Skeletal muscle tissue (tissue), 4 donors: ENCODE data around the gene FBRSL1. TPM values are rescaled to one million over a fixed set of nuclear protein-coding genes. Genes with fewer than 3 reads are reported as not detected.

Experiments used
- H3K27ac ChIP-seq: one replicate; pipeline ENCODE4 v1.7.0; 2013; ENCODE audit warnings: mild to moderate bottlenecking, low read depth, low read length, inconsistent platforms
- H3K27me3 ChIP-seq, 3 donors: one replicate each; pipeline ENCODE4 v1.7.0; 2013; ENCODE audit warnings: low read length in 3 of 3; ENCODE audit not compliant: control insufficient read depth in 3 of 3, insufficient read depth in 3 of 3
- H3K36me3 ChIP-seq, 3 donors: one replicate each; pipeline ENCODE4 v1.7.0; 2013; ENCODE audit warnings: low read length in 3 of 3; ENCODE audit not compliant: control insufficient read depth in 3 of 3, insufficient read depth in 3 of 3
- H3K4me1 ChIP-seq, 3 donors: one replicate each; pipeline ENCODE4 v1.7.0; 2013; ENCODE audit warnings: low read length in 3 of 3, mild to moderate bottlenecking in 3 of 3; ENCODE audit not compliant: control insufficient read depth in 3 of 3, insufficient read depth in 3 of 3
- H3K4me3 ChIP-seq, 3 donors: one replicate each; pipeline ENCODE4 v1.7.0; 2013; ENCODE audit warnings: low read length in 3 of 3
- H3K9ac ChIP-seq, 3 donors: one replicate each; pipeline ENCODE4 v1.7.0; 2013; ENCODE audit warnings: low read length in 3 of 3, mild to moderate bottlenecking in 3 of 3, moderate library complexity in 2 of 3, low read depth in 1 of 3
- H3K9me3 ChIP-seq, 3 donors: one replicate each; pipeline ENCODE4 v1.7.0; 2013; ENCODE audit warnings: low read length in 3 of 3; ENCODE audit not compliant: control insufficient read depth in 3 of 3
- total RNA-seq: library from RNA; depleted of rRNA; stranded (reverse); fragments of >200 nt; gene quantifications from one replicate; pipeline ENCODE4 v1.2.3, GENCODE V29; 2014
- donor health status: Osteomylitis.

Gene FBRSL1
- total RNA-seq, 1 donor from 2014 or later = 6.8 TPM

DNA sequence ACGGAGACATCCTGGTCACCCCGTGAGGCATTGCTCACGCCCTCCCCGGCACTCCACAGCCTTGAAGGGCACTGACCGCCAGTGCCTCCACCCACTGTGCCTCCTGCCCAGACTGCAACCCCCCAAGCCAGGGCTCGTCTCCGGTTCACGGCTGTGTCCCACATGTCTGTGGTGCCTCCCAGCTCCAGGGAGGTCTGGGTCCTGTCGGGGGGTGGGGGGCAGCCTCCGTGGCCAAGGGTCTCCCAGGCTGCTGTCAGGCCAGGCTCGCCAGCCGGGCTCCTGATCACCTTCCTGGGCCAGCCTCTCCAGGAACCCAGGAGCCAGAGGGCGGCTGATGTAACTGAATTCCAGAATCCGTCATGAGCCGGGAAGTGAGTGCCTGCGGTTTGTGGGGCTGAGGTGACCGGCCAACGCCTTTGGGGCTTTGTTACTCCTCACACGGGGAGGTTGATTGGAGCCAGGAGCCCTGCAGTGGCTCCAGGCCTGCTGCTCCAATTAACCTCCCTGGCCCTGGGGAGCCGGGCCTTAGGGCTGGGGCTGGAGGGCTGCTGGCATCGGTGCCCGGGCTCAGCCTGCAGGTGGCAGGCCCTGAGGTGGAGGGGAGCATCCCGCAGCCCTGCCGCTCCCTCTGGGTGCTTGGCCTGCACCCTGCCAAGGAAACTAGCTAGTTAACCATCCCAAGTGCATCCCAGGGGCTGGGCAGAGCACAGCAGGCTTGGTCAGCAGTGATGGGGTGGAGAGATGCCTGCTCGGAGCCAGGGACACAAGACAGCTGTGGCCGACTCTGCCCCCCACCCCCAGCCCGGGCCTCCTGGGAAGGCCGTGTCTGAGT, 36.4 kb upstream of the FBRSL1 start:
- Histone ChIP-seq H3K9me3 (peaks cover 0 to 3% (median 0%) of the 10 kb centered on the region in 3 donors), H3K4me1 (no peaks in the 10 kb centered on the region), H3K9ac (no peak overlapping the region), H3K27ac (no peak overlapping the region), H3K4me3 (no peak overlapping the region), H3K36me3 (no peaks in the 10 kb centered on the region), H3K27me3 (peaks cover 62 to 72% (median 65%) of the 10 kb centered on the region in 3 donors)

DNA sequence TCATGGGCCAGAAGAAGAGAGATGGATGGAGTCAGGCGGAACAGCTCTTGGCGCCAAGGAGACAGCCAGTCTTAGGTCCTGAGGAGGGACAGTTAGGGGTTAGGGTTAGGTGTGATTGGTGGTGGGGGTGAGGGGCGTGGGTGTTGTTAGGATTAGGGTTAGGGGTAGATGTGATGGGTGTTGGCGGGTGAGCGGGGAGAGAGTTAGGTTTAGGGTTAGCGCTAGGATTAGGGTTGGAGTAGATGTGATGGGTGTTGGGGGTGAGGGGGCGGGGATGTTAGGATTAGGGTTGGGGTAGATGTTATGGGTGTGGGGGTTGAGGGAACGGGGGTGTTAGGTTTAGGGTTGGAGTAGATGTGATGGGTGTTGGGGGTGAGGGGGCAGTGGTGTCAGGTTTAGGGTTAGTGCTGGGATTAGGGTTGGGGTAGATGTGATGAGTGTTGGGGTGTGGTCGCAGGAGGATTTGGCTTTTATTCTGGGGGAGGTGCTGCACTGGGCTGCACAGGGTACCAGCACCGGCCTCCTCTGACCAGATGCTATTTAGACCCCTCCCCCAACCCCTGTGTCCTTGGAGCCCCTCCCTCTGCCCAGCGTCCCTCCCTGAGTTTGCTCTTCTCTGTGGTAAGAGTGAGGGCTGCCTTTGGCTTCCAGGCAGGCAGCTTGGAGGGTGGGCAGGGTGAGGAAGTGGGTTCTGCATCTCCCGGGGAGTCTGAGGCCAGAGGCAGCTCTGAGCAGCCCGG, 35.6 kb upstream of the FBRSL1 start:
- Histone ChIP-seq H3K27me3 (peaks cover 67 to 77% (median 67%) of the 10 kb centered on the region in 3 donors), H3K9ac (no peak overlapping the region), H3K4me3 (no peak overlapping the region), H3K27ac (no peak overlapping the region), H3K4me1 (no peaks in the 10 kb centered on the region), H3K9me3 (peaks cover 0 to 3% (median 0%) of the 10 kb centered on the region in 3 donors), H3K36me3 (no peaks in the 10 kb centered on the region)

DNA sequence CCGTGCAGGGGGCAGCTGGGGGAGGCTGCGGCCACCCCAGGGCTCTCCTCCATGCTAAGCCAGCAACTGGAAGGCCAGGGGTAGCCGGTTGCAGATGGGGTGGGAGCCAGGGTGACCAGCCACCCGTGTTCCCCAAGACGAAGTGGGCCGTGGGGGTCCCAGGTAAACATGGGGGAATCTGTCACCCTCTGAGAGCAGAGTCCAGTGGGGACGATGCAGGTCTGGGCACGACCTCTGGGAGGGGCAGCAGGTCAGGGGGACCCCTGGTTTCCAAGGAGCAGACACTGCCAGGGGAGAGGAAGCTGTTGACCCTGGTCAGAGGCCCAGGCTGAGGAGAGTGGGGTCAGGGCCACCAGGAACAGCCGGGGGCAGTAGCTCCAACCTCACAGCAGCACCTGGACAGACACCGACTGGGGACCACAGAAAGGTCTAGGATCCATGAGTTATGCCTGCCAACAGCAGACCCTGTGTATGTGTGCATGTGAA, 35.0 kb upstream of the FBRSL1 start:
- no peaks in the 10 kb centered on the region for H3K36me3 ChIP-seq
- H3K4me3 ChIP-seq = no peak overlapping the region
- H3K4me1 ChIP-seq = no peaks in the 10 kb centered on the region
- peaks cover 0 to 3% (median 0%) of the 10 kb centered on the region in 3 donors for H3K9me3 ChIP-seq
- no peak overlapping the region for H3K27ac ChIP-seq
- H3K27me3 ChIP-seq = peaks cover 66 to 74% (median 69%) of the 10 kb centered on the region in 3 donors
- no peak overlapping the region for H3K9ac ChIP-seq

DNA sequence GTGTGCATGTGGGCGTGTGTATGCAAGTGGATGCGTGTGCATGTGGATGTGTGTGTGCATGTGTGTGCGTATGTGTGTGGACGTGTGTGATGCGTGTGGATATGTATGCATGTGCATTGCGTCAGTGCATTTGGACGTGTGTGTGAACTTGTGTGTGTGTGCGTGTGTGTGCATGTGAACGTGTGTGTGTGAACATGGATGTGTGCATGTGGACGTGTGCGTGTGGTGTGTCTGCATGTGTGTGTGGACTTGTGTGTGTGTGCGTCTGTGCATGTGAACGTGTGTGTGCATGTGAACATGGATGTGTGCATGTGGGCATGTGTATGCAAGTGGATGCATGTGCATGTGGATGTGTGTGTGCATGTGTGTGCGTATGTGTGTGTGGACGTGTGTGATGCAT, 34.4 kb upstream of the FBRSL1 start:
- H3K4me3 ChIP-seq = no peak overlapping the region
- H3K9ac ChIP-seq = no peak overlapping the region
- H3K4me1 ChIP-seq = no peaks in the 10 kb centered on the region
- no peaks in the 10 kb centered on the region for H3K36me3 ChIP-seq
- no peak overlapping the region for H3K27ac ChIP-seq
- H3K27me3 ChIP-seq = peaks cover 61 to 68% (median 63%) of the 10 kb centered on the region in 3 donors
- peaks cover 0 to 3% (median 0%) of the 10 kb centered on the region in 3 donors for H3K9me3 ChIP-seq

DNA sequence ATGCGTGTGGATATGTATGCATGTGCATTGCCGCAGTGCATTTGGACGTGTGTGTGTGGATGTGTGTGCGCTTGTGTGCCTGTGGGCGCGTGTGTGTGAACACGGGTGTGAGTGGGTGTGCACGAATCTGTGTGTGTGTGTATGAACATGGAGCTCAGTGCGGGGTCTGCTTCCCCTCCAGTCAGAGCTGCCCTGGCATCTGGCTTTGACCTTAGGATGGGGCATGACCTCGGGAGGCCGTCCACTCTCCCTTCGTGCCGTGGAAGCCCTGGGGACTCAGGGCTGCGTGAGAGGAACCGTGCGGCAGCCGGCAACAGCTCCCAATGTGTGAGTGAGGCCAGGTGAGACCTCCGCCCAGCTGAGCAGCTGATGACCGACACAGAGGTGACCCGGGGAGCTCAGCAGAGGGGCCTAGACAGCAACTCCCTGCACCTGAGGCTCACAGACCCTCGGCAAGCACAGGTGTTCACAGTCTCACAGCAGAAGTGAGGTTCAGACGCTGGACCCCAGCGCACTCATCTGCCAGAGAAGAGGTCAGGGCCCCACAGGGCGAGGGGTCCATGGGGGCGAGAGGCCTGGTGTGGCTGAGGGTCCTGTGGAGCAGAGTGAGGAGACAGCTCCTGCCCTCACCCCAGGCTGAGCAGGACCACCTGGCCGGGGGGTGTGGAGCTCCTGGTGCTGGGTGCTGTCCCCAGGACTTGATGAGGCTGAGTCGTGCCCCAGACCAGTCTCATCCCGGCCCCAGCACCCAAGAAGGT, 33.6 kb upstream of the FBRSL1 start:
- no peak overlapping the region for H3K4me3 ChIP-seq
- H3K9me3 ChIP-seq = peaks cover 0 to 3% (median 0%) of the 10 kb centered on the region in 3 donors
- no peaks in the 10 kb centered on the region for H3K36me3 ChIP-seq
- no peak overlapping the region for H3K9ac ChIP-seq
- peaks cover 58 to 63% (median 59%) of the 10 kb centered on the region in 3 donors for H3K27me3 ChIP-seq
- H3K27ac ChIP-seq = no peak overlapping the region
- H3K4me1 ChIP-seq = no peaks in the 10 kb centered on the region

DNA sequence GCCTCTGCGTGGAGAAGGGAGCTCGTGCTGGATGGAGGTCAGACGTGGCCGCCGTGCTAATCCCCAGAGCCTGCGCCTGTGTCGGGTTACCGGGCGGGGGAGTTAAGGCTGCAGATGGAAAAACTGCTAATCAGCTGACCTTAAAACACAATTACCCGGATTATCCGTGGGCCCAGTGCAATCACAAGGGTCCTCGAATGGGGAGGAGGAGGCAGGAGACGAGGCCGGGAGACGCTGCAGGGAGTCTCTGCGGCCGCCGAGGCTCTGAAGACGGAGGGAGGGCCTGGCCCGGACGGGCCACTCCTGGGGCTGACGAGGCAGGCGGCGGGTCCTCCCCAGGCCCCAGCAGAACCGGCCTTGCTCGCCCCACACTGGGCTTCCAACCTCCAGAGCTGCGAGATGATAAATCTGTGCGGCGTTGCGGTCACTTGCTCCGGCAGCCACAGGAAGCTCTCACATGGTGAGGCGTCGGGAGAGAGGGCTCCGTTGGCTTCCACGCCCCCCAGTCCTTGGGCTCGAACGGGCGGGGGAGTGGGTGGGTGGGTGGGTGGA, 32.9 kb upstream of the FBRSL1 start:
- H3K27ac ChIP-seq = no peak overlapping the region
- H3K9me3 ChIP-seq = peaks cover 0 to 3% (median under 1%) of the 10 kb centered on the region in 3 donors
- H3K4me3 ChIP-seq = no peak overlapping the region
- H3K27me3 ChIP-seq = peaks cover 53 to 65% (median 59%) of the 10 kb centered on the region in 3 donors
- H3K36me3 ChIP-seq = no peaks in the 10 kb centered on the region
- H3K9ac ChIP-seq = no peak overlapping the region
- no peaks in the 10 kb centered on the region for H3K4me1 ChIP-seq

DNA sequence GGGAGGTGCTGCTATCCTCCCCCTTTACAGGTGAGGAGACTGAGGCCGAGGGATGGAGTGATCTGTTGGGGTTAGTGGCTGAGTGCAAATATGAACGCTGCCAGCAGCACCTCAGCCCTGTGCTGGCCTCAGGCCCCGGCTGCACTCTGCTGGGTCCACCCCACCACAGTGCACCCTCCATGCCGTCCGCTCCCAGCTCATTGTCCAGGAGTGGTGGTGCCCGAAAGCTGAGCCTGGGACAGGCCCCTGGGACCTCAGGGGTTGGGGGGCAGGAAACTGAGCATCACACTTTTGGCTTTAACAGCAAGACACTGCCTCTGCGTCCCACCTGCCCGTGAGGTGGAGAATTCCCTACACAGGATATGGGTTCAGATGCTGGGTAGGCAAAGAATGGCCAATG, 31.5 kb upstream of the FBRSL1 start:
- Histone ChIP-seq H3K9me3 (peaks cover 0 to 3% (median 2%) of the 10 kb centered on the region in 3 donors), H3K9ac (no peak overlapping the region), H3K4me1 (no peaks in the 10 kb centered on the region), H3K4me3 (no peak overlapping the region), H3K36me3 (no peaks in the 10 kb centered on the region), H3K27ac (no peak overlapping the region), H3K27me3 (peaks cover 39 to 51% (median 47%) of the 10 kb centered on the region in 3 donors)

DNA sequence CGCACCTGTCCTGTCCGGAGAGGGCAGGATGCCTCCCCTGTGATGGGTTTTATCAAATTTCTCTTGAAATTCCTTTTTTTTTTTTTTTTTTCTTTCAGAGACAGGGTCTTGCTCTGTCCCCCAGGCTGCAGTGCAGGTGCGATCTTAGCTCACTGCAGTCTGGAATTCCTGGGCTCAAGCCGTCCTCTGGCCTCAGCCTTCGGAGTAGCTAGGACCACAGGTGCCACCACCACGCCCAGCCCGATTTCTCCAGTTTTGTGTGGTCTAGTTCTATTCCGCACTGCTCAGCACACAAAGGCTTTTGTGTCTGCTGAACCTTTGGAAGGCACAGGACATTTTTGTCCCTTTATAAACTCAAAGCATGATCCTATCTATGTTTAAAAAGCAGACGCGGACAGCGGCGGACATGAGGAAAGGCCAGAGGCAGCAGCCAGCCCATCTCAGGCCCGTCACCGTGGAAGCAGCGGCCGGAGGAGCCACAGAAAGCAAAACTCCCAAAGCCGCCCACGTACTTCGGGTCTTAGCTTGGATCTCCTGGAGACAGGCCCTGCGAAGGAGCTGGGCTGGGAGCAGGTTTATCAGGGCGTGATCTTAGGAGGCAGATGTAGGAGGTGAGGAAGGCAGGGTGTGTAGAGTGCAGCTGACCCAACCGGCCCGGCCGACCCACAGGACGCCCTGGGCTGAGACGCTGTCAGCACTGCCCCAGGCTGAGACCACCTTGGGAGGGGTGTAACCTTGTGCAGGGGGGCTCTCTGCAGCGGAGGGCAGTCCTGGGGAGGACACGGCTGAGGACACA, 30.9 kb upstream of the FBRSL1 start:
- H3K9me3 ChIP-seq = peaks cover 0 to 3% (median 2%) of the 10 kb centered on the region in 3 donors
- no peaks in the 10 kb centered on the region for H3K36me3 ChIP-seq
- H3K27me3 ChIP-seq = peaks cover 33 to 46% (median 41%) of the 10 kb centered on the region in 3 donors
- H3K4me3 ChIP-seq = no peak overlapping the region
- H3K4me1 ChIP-seq = no peaks in the 10 kb centered on the region
- no peak overlapping the region for H3K27ac ChIP-seq
- no peak overlapping the region for H3K9ac ChIP-seq

DNA sequence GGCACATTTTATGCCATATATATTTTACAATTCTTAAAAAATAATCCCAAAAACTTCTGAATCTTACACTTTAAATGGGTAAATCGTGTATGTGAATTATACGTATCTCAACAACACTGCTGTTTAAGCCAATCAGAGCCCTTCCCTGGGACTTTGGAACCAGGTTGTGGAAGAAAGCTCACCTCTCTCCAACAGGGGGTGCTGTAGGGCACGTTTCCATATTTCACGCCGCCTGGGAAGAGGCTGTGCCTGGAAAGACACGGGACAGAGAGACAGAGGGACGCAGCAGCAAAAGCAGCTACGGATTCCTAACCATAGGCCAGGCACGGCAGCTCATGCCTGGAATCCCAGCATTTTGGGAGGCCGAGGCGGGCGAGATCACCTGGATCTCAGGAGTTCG, 29.4 kb upstream of the FBRSL1 start:
- Histone ChIP-seq H3K4me1 (no peaks in the 10 kb centered on the region), H3K9ac (no peak overlapping the region), H3K27me3 (peaks cover 23 to 43% (median 36%) of the 10 kb centered on the region in 3 donors), H3K27ac (no peak overlapping the region), H3K36me3 (no peaks in the 10 kb centered on the region), H3K4me3 (no peak overlapping the region), H3K9me3 (peaks cover 0 to 3% (median 2%) of the 10 kb centered on the region in 3 donors)
